Heart right ventricle (tissue), 16 donors: ENCODE data around the gene TMEM271. TPM values are rescaled to one million over a fixed set of nuclear protein-coding genes. Genes with fewer than 3 reads are reported as not detected.

ENCODE experiments used
- ATAC-seq, 8 donors: fragments of 200-7000 bp; cut with Tn5 transposase; one replicate each; pipeline ENCODE4 v1.9.1; 2020; ENCODE audit warnings: mild to moderate bottlenecking in 8 of 8, moderate library complexity in 8 of 8, moderate number of reproducible peaks in 1 of 8
- DNase-seq, 2 donors: peaks; one replicate each; pipeline ENCODE4 v3.0.0-alpha.2; 2020
- H3K27ac ChIP-seq, 10 donors: fragments of 200-600 bp; sonication (generic) in 2 of 10; one replicate each; pipeline versions ENCODE4 v1.5.0 to v1.8.0; 2020 to 2022; ENCODE audit warnings: mild to moderate bottlenecking in 3 of 10
- H3K27me3 ChIP-seq, 7 donors: fragments of 200-600 bp; one replicate each; pipeline ENCODE4 v1.8.0; 2021 to 2022; ENCODE audit warnings: mild to moderate bottlenecking in 2 of 7
- H3K36me3 ChIP-seq, 9 donors: fragments of 200-600 bp; sonication (generic) in 1 of 9; one replicate each; pipeline versions ENCODE4 v1.5.0 to v1.8.0; 2020 to 2022; ENCODE audit warnings: mild to moderate bottlenecking in 2 of 9
- H3K4me1 ChIP-seq, 9 donors: fragments of 200-600 bp; sonication (generic) in 1 of 9; one replicate each; pipeline versions ENCODE4 v1.5.0 to v1.8.0; 2020 to 2022; ENCODE audit warnings: mild to moderate bottlenecking in 4 of 9
- H3K4me3 ChIP-seq, 10 donors: fragments of 200-600 bp; sonication (generic) in 2 of 10; one replicate each; pipeline versions ENCODE4 v1.5.0 to v1.8.0; 2020 to 2022; ENCODE audit warnings: mild to moderate bottlenecking in 7 of 10, moderate library complexity in 2 of 10
- H3K9me3 ChIP-seq, 11 donors: fragments of 200-600 bp in 10 of 11; sonication (generic) in 2 of 11; one replicate each; pipeline versions ENCODE4 v1.5.0 to v1.8.0; 2013 to 2022; ENCODE audit warnings: mild to moderate bottlenecking in 2 of 11, control low read depth in 1 of 11, moderate library complexity in 1 of 11
- CTCF ChIP-seq, 9 donors: fragments of 200-600 bp; sonication (generic) in 2 of 9; IDR thresholded peaks; one replicate each; pipeline versions ENCODE4 v1.5.0 to v1.8.0; 2021 to 2022; ENCODE audit warnings: antibody characterized with exemption in 9 of 9, mild to moderate bottlenecking in 5 of 9, moderate library complexity in 1 of 9
- WGBS, 2 donors: extraction: QIAGEN DNeasy Blood & Tissue Kit; methylation state at CpG; one replicate each; pipeline ENCODE4 v1.1.7; 2013; ENCODE audit warnings: inconsistent platforms in 1 of 2; 5-methylcytosine and 5-hydroxymethylcytosine counted together
- intact Hi-C, 10 donors: fragments of 100-400 bp; cut with DNase I; formaldehyde crosslinking; loops; one replicate each; pipeline versions ENCODE4 v1.11.1 to v1.14.2; 2022
- polyA plus RNA-seq, 2 donors: library from polyadenylated mRNA; stranded (reverse); fragments of 200-250 nt; gene quantifications; one replicate each; pipeline ENCODE4 v1.2.3, GENCODE V29; 2013
- total RNA-seq, 10 donors: library from RNA; stranded (reverse); fragmentation: NEBNext Ultra II Directional in 3 of 10; extraction: Animal tissue kit (Norgen Biotek cat#: 25700) in 3 of 10; gene quantifications; one replicate each; pipeline versions ENCODE4 v1.2.1 to v1.2.4, GENCODE V29; 2021 to 2023
- donor health status: Arrhythmogenic right ventricular cardiomyopathy.
- donor health status: ischemic (EF 13 %, LVEDD 7.1; RV severe dilation, severe dysfunction).
- donor health status: healthy with polysubstance abuse.
- donor health status: DM: no; HTN: yes; CAD: no.
- donor health status: DM: no; HTN: no; CAD: no.
- donor health status: ischemic (EF 25% LVEDD 6.9; RV normal size, moderate dysfunction).
- donor health status: ischemic (EF 25% LVEDD 5.7; RV mildly dilated, moderate dysfunction).
- donor health status: healthy.
- donor health status: DM: yes; HTN: yes; CAD: no.
- donor health status: Ischemic cardiomyopathy.
- donor health status: ischemic (EF 35%, LVEDD 5.7; RV mildly dilated, moderate dysfunction).
- donor health status: nonischemic (EF 11% LVEDD 7.7; RV severe dilation, severe dysfunction).
- donor health status: DM: yes; HTN: yes; CAD: no.
- donor health status: PGD.
- donor health status: ischemic (EF 29% LVEDD 5.4; RV normal size, mild dysfunction).
- donor health status: nonischemic (EF 23%, LVEDD 6.1; RV moderate dilation, normal function).

TMEM271 gene
- total and polyA plus RNA-seq, 12 donors, result not detected

DNA sequence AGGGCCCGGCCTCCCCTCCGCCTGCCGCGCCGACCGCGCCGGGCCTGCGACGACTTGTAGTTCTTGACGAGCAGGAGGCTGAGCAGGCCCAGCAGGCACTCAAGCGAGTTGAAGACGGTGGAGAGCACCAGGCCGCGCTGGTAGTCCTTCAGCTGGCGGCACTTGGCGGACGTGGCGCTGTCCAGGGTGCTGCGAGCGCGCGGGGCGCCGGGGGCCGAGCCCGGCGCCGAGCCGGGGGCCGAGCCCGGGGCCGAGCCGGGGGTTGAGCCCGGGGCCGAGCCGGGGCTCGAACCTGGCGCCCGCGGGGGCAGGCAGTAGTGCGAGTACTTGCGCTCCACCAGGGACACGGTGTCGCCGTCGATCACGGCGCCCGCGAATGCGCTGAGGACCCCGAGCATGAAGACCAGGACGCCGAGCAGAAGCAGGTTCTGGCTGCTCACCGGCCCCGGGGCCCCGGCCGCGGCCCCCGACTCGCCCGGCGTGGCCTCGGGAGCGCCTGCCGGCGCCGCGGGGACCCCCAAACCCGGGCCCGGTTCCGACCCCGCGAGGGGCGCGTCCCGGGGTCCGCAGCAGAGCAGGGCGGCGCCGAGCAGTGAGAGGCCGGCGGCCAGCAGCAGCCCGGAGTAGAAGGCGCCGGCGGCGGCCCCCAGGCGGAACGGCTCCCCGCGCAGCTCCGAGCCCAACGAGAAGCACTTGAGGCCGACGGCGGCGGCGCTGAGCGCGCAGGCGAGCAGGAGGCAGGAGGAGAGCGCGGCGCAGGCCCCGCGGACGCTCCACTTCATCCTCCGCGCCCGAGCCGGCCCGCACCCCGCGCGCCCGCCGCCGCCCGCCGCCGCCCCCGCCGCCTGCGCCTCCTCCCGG lies 584 bp downstream of the TMEM271 start:
- no peak for TF ChIP-seq CTCF (IDR thresholded peaks at IDR 0.05)
- Histone ChIP-seq H3K27me3 (peaks cover 24 to 92% (median 89%) of the 10 kb centered on the region in 7 donors), H3K4me1 (peaks cover 0 to 16% (median 3%) of the 10 kb centered on the region in 9 donors), H3K27ac (no peak overlapping the region), H3K36me3 (no peaks in the 10 kb centered on the region), H3K9me3 (no peaks in the 10 kb centered on the region), H3K4me3 (no peak overlapping the region)
- 1% methylated on average over 76 to 127 of the region's 127 CpGs for WGBS, 2 donors
- peak; percentile 11 to 32 for DNase-seq
- peak in 4 of 8 donors; percentile 52 to 71 (median 67) for ATAC-seq
- intact Hi-C loops, result no loop called here

GRCh38 chr4:574346-575161 lies 1.5 kb downstream of the TMEM271 start:
- no peak overlapping the region for H3K27ac ChIP-seq
- H3K4me1 ChIP-seq, result peaks cover 0 to 16% (median 3%) of the 10 kb centered on the region in 9 donors
- H3K36me3 ChIP-seq, result no peaks in the 10 kb centered on the region
- 5 to 6% methylated on average over 66 to 68 of the region's 68 CpGs for WGBS, 2 donors
- ATAC-seq (no peak), DNase-seq (no peak)
- no peak overlapping the region for H3K4me3 ChIP-seq
- H3K27me3 ChIP-seq, result peaks cover 24 to 91% (median 85%) of the 10 kb centered on the region in 7 donors
- intact Hi-C loops, result no loop called here
- no peaks in the 10 kb centered on the region for H3K9me3 ChIP-seq
- TF ChIP-seq CTCF (IDR thresholded peaks at IDR 0.05), result no peak

GRCh38 chr4:573122-573892 lies 2.8 kb downstream of the TMEM271 start:
- Histone ChIP-seq H3K4me1 (peaks cover 0 to 16% (median 3%) of the 10 kb centered on the region in 9 donors), H3K27ac (no peak overlapping the region), H3K9me3 (no peaks in the 10 kb centered on the region), H3K4me3 (no peak overlapping the region), H3K27me3 (peaks cover 22 to 89% (median 80%) of the 10 kb centered on the region in 7 donors), H3K36me3 (no peaks in the 10 kb centered on the region)
- DNase-seq (no peak), ATAC-seq (no peak)
- 65 to 66% methylated on average over 8 of the region's 8 CpGs for WGBS, 2 donors
- intact Hi-C loops, result no loop called here
- TF ChIP-seq CTCF (IDR thresholded peaks at IDR 0.05), result no peak

GRCh38 chr4:572594-572993 lies 3.5 kb downstream of the TMEM271 start:
- TF ChIP-seq CTCF (IDR thresholded peaks at IDR 0.05), result no peak
- DNase-seq, result no peak
- Histone ChIP-seq H3K9me3 (no peaks in the 10 kb centered on the region), H3K36me3 (no peaks in the 10 kb centered on the region), H3K27me3 (peaks cover 15 to 89% (median 76%) of the 10 kb centered on the region in 7 donors), H3K27ac (no peak overlapping the region), H3K4me1 (peaks cover 0 to 12% (median 3%) of the 10 kb centered on the region in 9 donors), H3K4me3 (no peak overlapping the region)
- intact Hi-C loops, result no loop called here
- no peak for ATAC-seq
- WGBS, 2 donors, result 80 to 81% methylated on average over 6 of the region's 6 CpGs
